Measurements from ENCODE around the gene HK1.

DNA sequence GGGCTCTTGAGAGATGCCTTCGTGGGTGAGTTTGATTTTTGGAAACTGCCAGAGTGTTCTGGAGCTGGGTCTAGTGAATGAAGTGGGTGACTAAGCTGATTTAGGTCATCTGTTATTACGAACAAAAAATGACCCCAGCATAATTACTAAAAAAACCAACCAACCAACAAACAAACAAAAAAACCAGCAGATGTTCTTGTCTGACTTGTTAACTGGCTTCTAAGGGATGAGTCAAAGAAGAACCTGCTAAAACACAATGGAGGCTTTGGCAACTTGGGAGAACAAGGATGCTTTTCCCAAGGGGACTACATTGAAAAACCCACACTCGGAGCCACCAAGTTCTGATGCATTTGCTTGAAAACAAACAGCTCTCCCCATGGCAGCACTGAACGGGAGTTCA is 126.9 kb downstream of the HK1 start:
- TF ChIP-seq, protein P1, sequence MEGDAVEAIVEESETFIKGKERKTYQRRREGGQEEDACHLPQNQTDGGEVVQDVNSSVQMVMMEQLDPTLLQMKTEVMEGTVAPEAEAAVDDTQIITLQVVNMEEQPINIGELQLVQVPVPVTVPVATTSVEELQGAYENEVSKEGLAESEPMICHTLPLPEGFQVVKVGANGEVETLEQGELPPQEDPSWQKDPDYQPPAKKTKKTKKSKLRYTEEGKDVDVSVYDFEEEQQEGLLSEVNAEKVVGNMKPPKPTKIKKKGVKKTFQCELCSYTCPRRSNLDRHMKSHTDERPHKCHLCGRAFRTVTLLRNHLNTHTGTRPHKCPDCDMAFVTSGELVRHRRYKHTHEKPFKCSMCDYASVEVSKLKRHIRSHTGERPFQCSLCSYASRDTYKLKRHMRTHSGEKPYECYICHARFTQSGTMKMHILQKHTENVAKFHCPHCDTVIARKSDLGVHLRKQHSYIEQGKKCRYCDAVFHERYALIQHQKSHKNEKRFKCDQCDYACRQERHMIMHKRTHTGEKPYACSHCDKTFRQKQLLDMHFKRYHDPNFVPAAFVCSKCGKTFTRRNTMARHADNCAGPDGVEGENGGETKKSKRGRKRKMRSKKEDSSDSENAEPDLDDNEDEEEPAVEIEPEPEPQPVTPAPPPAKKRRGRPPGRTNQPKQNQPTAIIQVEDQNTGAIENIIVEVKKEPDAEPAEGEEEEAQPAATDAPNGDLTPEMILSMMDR (IDR thresholded peaks at IDR 0.05; ENCODE audit: poor library complexity) = no peak
- TF ChIP-seq EZH2 (IDR thresholded peaks at IDR 0.05; ENCODE audit: borderline replicate concordance) (no peak), EZH2phosphoT487 (IDR thresholded peaks at IDR 0.05; ENCODE audit: low read depth, severe bottlenecking, unreplicated experiment) (no peak)

All from hepatocyte (in vitro differentiated cells).